SU-DHL-6 (cell line): ENCODE results near the gene ST3GAL5.

ENCODE experiments used
- H2AFZ ChIP-seq: fragments of 200-600 bp; sonication (generic); 2 replicates; pipeline ENCODE4 v1.6.1; 2014; ENCODE audit warnings: low read depth, mild to moderate bottlenecking, moderate library complexity, mixed read lengths, antibody characterized with exemption, low read length; ENCODE audit not compliant: severe bottlenecking
- H3F3A ChIP-seq: fragments of 200-600 bp; shearing (Covaris generic); 2 replicates; pipeline ENCODE4 v1.6.0; 2016; ENCODE audit warnings: antibody characterized with exemption, mild to moderate bottlenecking; ENCODE audit not compliant: insufficient read depth
- H3K27ac ChIP-seq: fragments of 200-600 bp; sonication (generic); 2 replicates; pipeline ENCODE4 v1.5.1; 2016; ENCODE audit warnings: low read depth, mild to moderate bottlenecking, low read length, moderate library complexity, mixed read lengths
- H3K27me3 ChIP-seq: fragments of 200-600 bp; sonication (generic), shearing (Covaris generic); 2 replicates; pipeline ENCODE4 v1.6.0; 2014; ENCODE audit warnings: mild to moderate bottlenecking, low read length
- H3K36me3 ChIP-seq: fragments of 200-600 bp; sonication (generic); 2 replicates; pipeline ENCODE4 v1.6.1; 2014; ENCODE audit warnings: mild to moderate bottlenecking, low read length, mixed read lengths
- H3K4me2 ChIP-seq: fragments of 300-600, 200-600 bp; shearing (Covaris generic), sonication (generic); 2 replicates; pipeline ENCODE4 v1.6.0; 2014; ENCODE audit warnings: low read length, low read depth, mild to moderate bottlenecking; ENCODE audit not compliant: poor library complexity, severe bottlenecking
- H3K4me3 ChIP-seq: fragments of 200-600 bp; sonication (generic); 2 replicates; pipeline ENCODE4 v1.5.1; 2014; ENCODE audit warnings: antibody characterized with exemption, low read length, mild to moderate bottlenecking, mixed read lengths; ENCODE audit not compliant: insufficient read depth, poor library complexity, severe bottlenecking
- H3K79me2 ChIP-seq: fragments of 200-600 bp; sonication (generic); 2 replicates; pipeline ENCODE4 v1.6.1; 2014; ENCODE audit warnings: mild to moderate bottlenecking, low read length, moderate library complexity; ENCODE audit not compliant: insufficient read depth
- H3K9ac ChIP-seq: fragments of 200-600 bp; sonication (generic); 2 replicates; pipeline ENCODE4 v1.7.0; 2014; ENCODE audit warnings: mild to moderate bottlenecking, low read length
- H3K9me2 ChIP-seq: fragments of 200-600 bp; sonication (generic); replicated peaks from 2 replicates; pipeline ENCODE4 v1.6.1; 2014; ENCODE audit warnings: low read length; ENCODE audit not compliant: insufficient read depth
- H3K9me3 ChIP-seq: fragments of 200-600 bp; sonication (generic); 2 replicates; pipeline ENCODE4 v1.6.1; 2014; ENCODE audit warnings: low read length, mixed read lengths; ENCODE audit not compliant: insufficient read depth
- H4K20me1 ChIP-seq: fragments of 200-600 bp; sonication (generic); 2 replicates; pipeline ENCODE4 v1.6.1; 2014; ENCODE audit warnings: low read depth, mild to moderate bottlenecking, antibody characterized with exemption, low read length, moderate library complexity, mixed read lengths
- EZH2phosphoT487 ChIP-seq: fragments of 200-600 bp; sonication (generic), shearing (Covaris generic); conservative IDR thresholded peaks from 2 replicates; pipeline ENCODE4 v1.6.1; 2018; ENCODE audit warnings: mild to moderate bottlenecking, antibody characterized with exemption, low read length, moderate library complexity, mixed read lengths
- TF ChIP-seq, protein P1 (sequence below): fragments of 200-600 bp; sonication (generic); IDR thresholded peaks from one replicate; pipeline ENCODE4 v1.5.1; 2017; ENCODE audit warnings: antibody characterized with exemption, mild to moderate bottlenecking, low read length, moderate library complexity; ENCODE audit not compliant: insufficient read depth, poor library complexity, severe bottlenecking

Gene ST3GAL5

DNA sequence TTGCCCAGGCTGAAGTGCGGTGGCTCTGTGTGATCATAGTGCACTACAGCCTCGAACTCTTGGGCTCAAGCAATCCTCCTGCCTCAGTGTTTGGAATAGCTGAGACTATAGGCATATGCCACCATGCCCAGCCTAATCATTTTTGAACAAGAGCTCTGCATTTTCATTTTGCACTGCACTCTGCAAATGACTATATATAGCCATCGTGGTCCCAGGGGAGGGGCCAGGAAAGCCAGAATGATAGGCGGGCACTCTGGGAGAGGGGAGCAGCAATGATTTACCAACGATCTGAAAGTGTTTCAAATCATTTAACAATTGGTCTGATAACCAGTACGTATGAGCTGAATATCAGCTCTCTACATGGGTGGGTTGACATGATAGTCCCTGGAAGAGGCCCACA lies 22.3 kb upstream of the ST3GAL5 start:
- H3K9me2 ChIP-seq: no peaks in the 10 kb centered on the region
- H3K27me3 ChIP-seq: no peaks in the 10 kb centered on the region
- no peak overlapping the region for H2AFZ ChIP-seq
- H3F3A ChIP-seq: no peaks in the 10 kb centered on the region
- H3K36me3 ChIP-seq: no peaks in the 10 kb centered on the region
- no peaks in the 10 kb centered on the region for H3K79me2 ChIP-seq
- H3K4me2 ChIP-seq: no peak overlapping the region
- H3K9me3 ChIP-seq: no peaks in the 10 kb centered on the region
- no peak overlapping the region for H3K4me3 ChIP-seq
- no peak overlapping the region for H3K27ac ChIP-seq
- no peak for TF ChIP-seq EZH2phosphoT487
- TF ChIP-seq, protein P1, sequence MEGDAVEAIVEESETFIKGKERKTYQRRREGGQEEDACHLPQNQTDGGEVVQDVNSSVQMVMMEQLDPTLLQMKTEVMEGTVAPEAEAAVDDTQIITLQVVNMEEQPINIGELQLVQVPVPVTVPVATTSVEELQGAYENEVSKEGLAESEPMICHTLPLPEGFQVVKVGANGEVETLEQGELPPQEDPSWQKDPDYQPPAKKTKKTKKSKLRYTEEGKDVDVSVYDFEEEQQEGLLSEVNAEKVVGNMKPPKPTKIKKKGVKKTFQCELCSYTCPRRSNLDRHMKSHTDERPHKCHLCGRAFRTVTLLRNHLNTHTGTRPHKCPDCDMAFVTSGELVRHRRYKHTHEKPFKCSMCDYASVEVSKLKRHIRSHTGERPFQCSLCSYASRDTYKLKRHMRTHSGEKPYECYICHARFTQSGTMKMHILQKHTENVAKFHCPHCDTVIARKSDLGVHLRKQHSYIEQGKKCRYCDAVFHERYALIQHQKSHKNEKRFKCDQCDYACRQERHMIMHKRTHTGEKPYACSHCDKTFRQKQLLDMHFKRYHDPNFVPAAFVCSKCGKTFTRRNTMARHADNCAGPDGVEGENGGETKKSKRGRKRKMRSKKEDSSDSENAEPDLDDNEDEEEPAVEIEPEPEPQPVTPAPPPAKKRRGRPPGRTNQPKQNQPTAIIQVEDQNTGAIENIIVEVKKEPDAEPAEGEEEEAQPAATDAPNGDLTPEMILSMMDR: no peak
- H4K20me1 ChIP-seq: no peaks in the 10 kb centered on the region
- H3K9ac ChIP-seq: no peak overlapping the region

- H2AFZ ChIP-seq: no peak overlapping the region
- H3K4me2 ChIP-seq: no peak overlapping the region
- no peaks in the 10 kb centered on the region for H3K9me2 ChIP-seq
- no peaks in the 10 kb centered on the region for H3K36me3 ChIP-seq
- no peak overlapping the region for H3K4me3 ChIP-seq
- no peaks in the 10 kb centered on the region for H3K27me3 ChIP-seq
- no peaks in the 10 kb centered on the region for H4K20me1 ChIP-seq
- H3K27ac ChIP-seq: no peak overlapping the region
- H3K9me3 ChIP-seq: no peaks in the 10 kb centered on the region
- no peak overlapping the region for H3K9ac ChIP-seq
- no peaks in the 10 kb centered on the region for H3F3A ChIP-seq
- TF ChIP-seq EZH2phosphoT487: no peak
- TF ChIP-seq, protein P1: no peak
- no peaks in the 10 kb centered on the region for H3K79me2 ChIP-seq
Measured at GRCh38 chr2:85909005-85909404, 20.2 kb upstream of the ST3GAL5 start.

- no peak for TF ChIP-seq EZH2phosphoT487
- TF ChIP-seq, protein P1: no peak
- no peaks in the 10 kb centered on the region for H3K9me3 ChIP-seq
- no peaks in the 10 kb centered on the region for H3K27me3 ChIP-seq
- H4K20me1 ChIP-seq: no peaks in the 10 kb centered on the region
- H2AFZ ChIP-seq: no peak overlapping the region
- no peaks in the 10 kb centered on the region for H3K36me3 ChIP-seq
- H3K79me2 ChIP-seq: no peaks in the 10 kb centered on the region
- H3K4me2 ChIP-seq: no peak overlapping the region
- H3K9ac ChIP-seq: no peak overlapping the region
- no peak overlapping the region for H3K4me3 ChIP-seq
- H3K9me2 ChIP-seq: no peaks in the 10 kb centered on the region
- no peak overlapping the region for H3K27ac ChIP-seq
- no peaks in the 10 kb centered on the region for H3F3A ChIP-seq
Measured at GRCh38 chr2:85908506-85908905, 19.7 kb upstream of the ST3GAL5 start.
